HepG2 (cell line): ENCODE results near the gene TEX19. TPM values are rescaled to one million over a fixed set of nuclear protein-coding genes. Genes with fewer than 3 reads are reported as not detected.

Source experiments
- FOSL2 ChIP-seq: sonication (generic); formaldehyde crosslinking; IDR thresholded peaks from 2 replicates; pipeline ENCODE4 v1.4.0; 2020; ENCODE audit warnings: missing genetic modification reagents
- HOXA7 ChIP-seq: sonication (generic); formaldehyde crosslinking; IDR thresholded peaks from 2 replicates; pipeline ENCODE4 v1.8.1; 2022; ENCODE audit warnings: mild to moderate bottlenecking, missing genetic modification reagents, moderate library complexity
- RCOR2 ChIP-seq: IDR thresholded peaks from 2 replicates; pipeline ENCODE4 v1.6.1; 2016; ENCODE audit warnings: missing biosample characterization, missing genetic modification reagents
- SALL1 ChIP-seq: sonication (generic); formaldehyde crosslinking; IDR thresholded peaks from 2 replicates; pipeline ENCODE4 v1.8.0; 2022; ENCODE audit warnings: mild to moderate bottlenecking, missing genetic modification reagents
- SMAD1 ChIP-seq: sonication (generic); formaldehyde crosslinking; IDR thresholded peaks from 2 replicates; pipeline ENCODE4 v1.4.0; 2020; ENCODE audit warnings: missing genetic modification reagents, low read depth, mild to moderate bottlenecking, borderline replicate concordance
- USF2 ChIP-seq, 2 experiments: sonication (generic) in 1 of 2; formaldehyde crosslinking in 1 of 2; IDR thresholded peaks; 2 replicates each; pipeline versions ENCODE4 v1.5.1 to v1.6.1; 2011 to 2020; ENCODE audit warnings: borderline replicate concordance in 1 of 2, low read depth in 1 of 2, low read length in 1 of 2, mild to moderate bottlenecking in 1 of 2, missing genetic modification reagents in 1 of 2, moderate library complexity in 1 of 2
- ZFP37 ChIP-seq: sonication (generic); formaldehyde crosslinking; IDR thresholded peaks from 2 replicates; pipeline ENCODE4 v1.4.0; 2020; ENCODE audit warnings: missing genetic modification reagents, borderline replicate concordance
- ZMYM3 ChIP-seq: sonication (generic); formaldehyde crosslinking; IDR thresholded peaks from 2 replicates; pipeline ENCODE4 v1.5.1; 2020; ENCODE audit warnings: mild to moderate bottlenecking, missing genetic modification reagents
- ZNF687 ChIP-seq: sonication (generic); formaldehyde crosslinking; IDR thresholded peaks from 2 replicates; pipeline ENCODE4 v1.5.1; 2020; ENCODE audit warnings: mild to moderate bottlenecking, missing genetic modification reagents, moderate library complexity
- ZNF776 ChIP-seq: sonication (generic); formaldehyde crosslinking; IDR thresholded peaks from 2 replicates; pipeline ENCODE4 v1.4.0; 2020; ENCODE audit warnings: mild to moderate bottlenecking, missing genetic modification reagents
- ZNF800 ChIP-seq: sonication (generic); formaldehyde crosslinking; IDR thresholded peaks from 2 replicates; pipeline ENCODE4 v1.4.0; 2020; ENCODE audit warnings: missing genetic modification reagents
- ZNF879 ChIP-seq: sonication (generic); formaldehyde crosslinking; IDR thresholded peaks from 2 replicates; pipeline ENCODE4 v1.8.1; 2023; ENCODE audit warnings: missing genetic modification reagents
- polyA plus RNA-seq, 8 experiments: library from polyadenylated mRNA; depleted of rRNA in 3 of 8; stranded (reverse) in 7 of 8; unstranded in 1 of 8; fragments of >200 nt; fragmentation: Illumina TruSeq in 4 of 8; extraction: Trizol in 4 of 8; gene quantifications; 2 replicates each; pipeline versions ENCODE4 v1.2.1 to v1.2.3, GENCODE V29; 2011 to 2016; ENCODE audit warnings: low read depth in 4 of 8, missing spikeins in 1 of 8, mixed read lengths in 1 of 8; ENCODE audit not compliant: insufficient read depth in 1 of 8
- total RNA-seq, 5 experiments: library from RNA; depleted of rRNA; stranded (reverse); fragments of >200 nt; fragmentation: Illumina TruSeq; extraction: Trizol; gene quantifications; 2 replicates each; pipeline ENCODE4 v1.2.3, GENCODE V29; 2016; ENCODE audit warnings: low read depth in 1 of 5
- TF ChIP-seq, protein P1 (sequence below): sonication (generic); formaldehyde crosslinking; IDR thresholded peaks from 2 replicates; pipeline ENCODE4 v1.5.0; 2020; ENCODE audit warnings: missing genetic modification reagents

Gene TEX19
- total and polyA plus RNA-seq, 2 of the 13 experiments (the other 11 are each of a cell fraction or from before 2014, with no cell fraction given) = 1.3 to 6.0 TPM

GRCh38 chr17:82350182-82351030 lies 8.6 kb upstream of the TEX19 start (continued):
- TF ChIP-seq, protein P1, sequence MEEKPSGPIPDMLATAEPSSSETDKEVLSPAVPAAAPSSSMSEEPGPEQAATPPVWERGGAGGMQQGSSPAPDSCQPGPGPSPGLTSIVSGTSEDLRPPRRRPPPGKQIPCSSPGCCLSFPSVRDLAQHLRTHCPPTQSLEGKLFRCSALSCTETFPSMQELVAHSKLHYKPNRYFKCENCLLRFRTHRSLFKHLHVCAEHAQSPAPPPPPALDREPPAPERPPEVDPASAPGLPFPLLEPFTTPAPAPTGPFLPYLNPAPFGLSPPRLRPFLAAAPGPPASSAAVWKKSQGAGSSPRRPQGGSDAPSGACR (CRISPR knock-in tag) = no peak
- no peak for TF ChIP-seq HOXA7 (CRISPR knock-in tag)
- TF ChIP-seq ZNF800 (CRISPR knock-in tag) = no peak
- TF ChIP-seq ZMYM3 = peak; percentile 63; the same call in 1 of the 2 replicates
- TF ChIP-seq ZNF776 (CRISPR knock-in tag) = 0 out of 2 replicates have a peak, but pooled peaks have one; percentile 31
- TF ChIP-seq SMAD1 (CRISPR knock-in tag) = no peak
- no peak for TF ChIP-seq ZNF879 (CRISPR knock-in tag)
- peak; percentile 19; the same call in 1 of the 2 replicates for TF ChIP-seq SALL1 (CRISPR knock-in tag)
- TF ChIP-seq USF2 (IDR thresholded peaks at IDR 0.05; ENCODE audit: low read depth, low read length) = no peak
- TF ChIP-seq USF2 (CRISPR knock-in tag; IDR thresholded peaks at IDR 0.05; ENCODE audit: borderline replicate concordance) = no peak
- TF ChIP-seq ZFP37 (CRISPR knock-in tag) = no peak
- TF ChIP-seq FOSL2 = no peak
- 0 out of 2 replicates have a peak, but pooled peaks have one; percentile 24 for TF ChIP-seq ZNF687 (CRISPR knock-in tag)
- TF ChIP-seq RCOR2 = no peak
